Duodenal mucosa (tissue), 2 donors: Measurements from ENCODE around the gene ZNF526.
A peak's percentile ranks its signal among the peaks of the same experiment; 100 is the strongest.

Experiments
- H3K27ac ChIP-seq: one replicate; pipeline ENCODE4 v1.7.0; 2013; ENCODE audit warnings: low read depth, low read length
- H3K27me3 ChIP-seq, 2 donors: one replicate each; pipeline ENCODE4 v1.7.0; 2013; ENCODE audit warnings: low read length in 2 of 2, control low read depth in 1 of 2; ENCODE audit not compliant: insufficient read depth in 2 of 2, control insufficient read depth in 1 of 2
- H3K36me3 ChIP-seq, 2 donors: one replicate each; pipeline ENCODE4 v1.7.0; 2013; ENCODE audit warnings: low read length in 2 of 2, control low read depth in 1 of 2; ENCODE audit not compliant: insufficient read depth in 2 of 2, control insufficient read depth in 1 of 2
- H3K4me1 ChIP-seq, 2 donors: one replicate each; pipeline ENCODE4 v1.7.0; 2013; ENCODE audit warnings: low read length in 2 of 2, control low read depth in 1 of 2; ENCODE audit not compliant: insufficient read depth in 2 of 2, control insufficient read depth in 1 of 2
- H3K4me3 ChIP-seq, 2 donors: one replicate each; pipeline ENCODE4 v1.7.0; 2013; ENCODE audit warnings: low read length in 2 of 2, low read depth in 1 of 2
- H3K9ac ChIP-seq, 2 donors: one replicate each; pipeline ENCODE4 v1.7.0; 2013; ENCODE audit warnings: low read length in 2 of 2, low read depth in 1 of 2
- H3K9me3 ChIP-seq, 2 donors: one replicate each; pipeline ENCODE4 v1.7.0; 2013; ENCODE audit warnings: low read length in 2 of 2, control low read depth in 1 of 2; ENCODE audit not compliant: control insufficient read depth in 1 of 2

The ZNF526 gene

GRCh38 chr19:42203700-42204099 is 16.4 kb upstream of the ZNF526 start:
- Histone ChIP-seq H3K27ac (no peak overlapping the region), H3K4me3 (no peak overlapping the region), H3K4me1 (peaks cover 36 to 44% of the 10 kb centered on the region in 2 donors), H3K36me3 (peaks cover 42 to 91% of the 10 kb centered on the region in 2 donors), H3K27me3 (no peaks in the 10 kb centered on the region), H3K9me3 (no peaks in the 10 kb centered on the region), H3K9ac (no peak overlapping the region)

GRCh38 chr19:42204664-42205063 is 15.4 kb upstream of the ZNF526 start:
- no peaks in the 10 kb centered on the region for H3K27me3 ChIP-seq
- H3K9ac ChIP-seq = no peak overlapping the region
- no peaks in the 10 kb centered on the region for H3K9me3 ChIP-seq
- no peak overlapping the region for H3K27ac ChIP-seq
- H3K4me3 ChIP-seq = no peak overlapping the region
- peaks cover 50 to 91% of the 10 kb centered on the region in 2 donors for H3K36me3 ChIP-seq
- peaks cover 34 to 35% of the 10 kb centered on the region in 2 donors for H3K4me1 ChIP-seq

- H3K36me3 ChIP-seq = peaks cover 46 to 76% of the 10 kb centered on the region in 2 donors
- no peaks in the 10 kb centered on the region for H3K27me3 ChIP-seq
- H3K9me3 ChIP-seq = no peaks in the 10 kb centered on the region
- H3K4me3 ChIP-seq = no peak overlapping the region
- peaks cover 12 to 20% of the 10 kb centered on the region in 2 donors for H3K4me1 ChIP-seq
- no peak overlapping the region for H3K27ac ChIP-seq
- no peak overlapping the region for H3K9ac ChIP-seq
Measured at GRCh38 chr19:42206871-42207755, 13.0 kb upstream of the ZNF526 start.

- no peak overlapping the region for H3K27ac ChIP-seq
- no peaks in the 10 kb centered on the region for H3K9me3 ChIP-seq
- peaks cover 5 to 14% of the 10 kb centered on the region in 2 donors for H3K4me1 ChIP-seq
- H3K4me3 ChIP-seq = no peak overlapping the region
- H3K36me3 ChIP-seq = peaks cover 47 to 72% of the 10 kb centered on the region in 2 donors
- no peak overlapping the region for H3K9ac ChIP-seq
- no peaks in the 10 kb centered on the region for H3K27me3 ChIP-seq
Measured at GRCh38 chr19:42207767-42208271, 12.3 kb upstream of the ZNF526 start.

GRCh38 chr19:42208612-42209011 is 11.5 kb upstream of the ZNF526 start:
- Histone ChIP-seq H3K4me3 (no peak overlapping the region), H3K9ac (no peak overlapping the region), H3K4me1 (peaks cover 3 to 14% of the 10 kb centered on the region in 2 donors), H3K27me3 (no peaks in the 10 kb centered on the region), H3K27ac (no peak overlapping the region), H3K9me3 (no peaks in the 10 kb centered on the region), H3K36me3 (peaks cover 51 to 73% of the 10 kb centered on the region in 2 donors)

- Histone ChIP-seq H3K4me3 (no peak overlapping the region), H3K9me3 (no peaks in the 10 kb centered on the region), H3K27me3 (no peaks in the 10 kb centered on the region), H3K9ac (no peak overlapping the region), H3K4me1 (peaks cover 17 to 18% of the 10 kb centered on the region in 2 donors), H3K36me3 (peaks cover 37 to 50% of the 10 kb centered on the region in 2 donors), H3K27ac (no peak overlapping the region)
Measured at GRCh38 chr19:42212886-42213285, 7.2 kb upstream of the ZNF526 start.

GRCh38 chr19:42214810-42215485 is 5.2 kb upstream of the ZNF526 start:
- H3K27ac ChIP-seq = no peak overlapping the region
- H3K4me3 ChIP-seq = peak overlapping the region in 1 of 2 donors; percentile 9
- no peaks in the 10 kb centered on the region for H3K9me3 ChIP-seq

GRCh38 chr19:42216653-42217519 is 3.2 kb upstream of the ZNF526 start:
- H3K9ac ChIP-seq = peak overlapping the region; percentile 94 to 97
- H3K27ac ChIP-seq = peak overlapping the region; percentile 81
- H3K36me3 ChIP-seq = peaks cover 18 to 26% of the 10 kb centered on the region in 2 donors
- H3K4me1 ChIP-seq = peaks cover 31 to 40% of the 10 kb centered on the region in 2 donors
- H3K27me3 ChIP-seq = no peaks in the 10 kb centered on the region
- H3K4me3 ChIP-seq = peak overlapping the region; percentile 83 to 87
- H3K9me3 ChIP-seq = no peaks in the 10 kb centered on the region

More at GRCh38 chr19:42214810-42215485, 5.2 kb upstream of the ZNF526 start:
- Histone ChIP-seq H3K9ac (peak overlapping the region in 1 of 2 donors; percentile 94), H3K27me3 (no peaks in the 10 kb centered on the region), H3K36me3 (peaks cover 19 to 29% of the 10 kb centered on the region in 2 donors), H3K4me1 (peaks cover 31% of the 10 kb centered on the region in 2 donors)

- peaks cover 35 to 40% of the 10 kb centered on the region in 2 donors for H3K4me1 ChIP-seq
- peaks cover 18 to 23% of the 10 kb centered on the region in 2 donors for H3K36me3 ChIP-seq
- no peaks in the 10 kb centered on the region for H3K9me3 ChIP-seq
- H3K27ac ChIP-seq = peak within 1 kb of the TSS; percentile 86
- H3K9ac ChIP-seq = peak within 1 kb of the TSS; percentile 94 to 97
- H3K4me3 ChIP-seq = peak within 1 kb of the TSS; percentile 83 to 87
- no peaks in the 10 kb centered on the region for H3K27me3 ChIP-seq
Measured at GRCh38 chr19:42217520-42218437, 2.3 kb upstream of the ZNF526 start, which contains the start of gene DEDD2. DEDD2 (minus strand) TSS chr19:42217677; CDS start chr19:42217007, 670 bp downstream.
